SJSA1 (cell line): ENCODE results near the gene ZC3H12C. TPM values are rescaled to one million over a fixed set of nuclear protein-coding genes. Genes with fewer than 3 reads are reported as not detected.

Source experiments
- DNase-seq, 2 experiments: peaks; one replicate each; pipeline ENCODE4 v3.0.0-alpha.2; 2015 to 2020; ENCODE audit warnings: low spot score in 2 of 2, low read depth in 1 of 2
- H3K27ac ChIP-seq: fragments of 250-450 bp; sonication (Bioruptor Pico); 2 replicates; pipeline ENCODE4 v1.5.1; 2020; ENCODE audit warnings: mild to moderate bottlenecking, moderate library complexity
- H3K27me3 ChIP-seq: fragments of 250-450 bp; sonication (Bioruptor Pico); replicated peaks from 2 replicates; pipeline ENCODE4 v1.5.1; 2020; ENCODE audit warnings: mild to moderate bottlenecking, moderate library complexity
- H3K36me3 ChIP-seq: fragments of 250-450 bp; sonication (Bioruptor Pico); 2 replicates; pipeline ENCODE4 v1.5.1; 2020; ENCODE audit warnings: mild to moderate bottlenecking
- H3K4me1 ChIP-seq: fragments of 250-450 bp; sonication (Bioruptor Pico); replicated peaks from 2 replicates; pipeline ENCODE4 v1.6.1; 2021; ENCODE audit warnings: mild to moderate bottlenecking
- H3K4me3 ChIP-seq: fragments of 250-450 bp; sonication (Bioruptor Pico); 2 replicates; pipeline ENCODE4 v1.5.1; 2020; ENCODE audit warnings: mild to moderate bottlenecking
- H3K9me3 ChIP-seq: fragments of 250-450 bp; sonication (Bioruptor Pico); replicated peaks from 2 replicates; pipeline ENCODE4 v1.5.1; 2020; ENCODE audit warnings: mild to moderate bottlenecking
- total RNA-seq: library from RNA; depleted of rRNA; stranded (reverse); fragments of >200 nt; shearing (Covaris generic); gene quantifications from 2 replicates; pipeline ENCODE4 v1.2.3, GENCODE V29; 2014

ZC3H12C gene
- total RNA-seq, 1 experiment from 2014 or later = 6.4 TPM

GRCh38 chr11:110081462-110082376 is 11.5 kb upstream of the ZC3H12C start:
- H3K27me3 ChIP-seq = no peaks in the 10 kb centered on the region
- H3K9me3 ChIP-seq = 0 out of 2 replicates have a peak, but pooled peaks cover 3% of the 10 kb centered on the region
- H3K4me3 ChIP-seq = no peak overlapping the region
- no peak for DNase-seq
- peaks cover 4% of the 10 kb centered on the region; the same call in 1 of the 2 replicates for H3K4me1 ChIP-seq
- H3K27ac ChIP-seq = no peak overlapping the region
- H3K36me3 ChIP-seq = no peaks in the 10 kb centered on the region

- DNase-seq = no peak
- Histone ChIP-seq H3K27ac (no peak overlapping the region), H3K4me3 (no peak overlapping the region), H3K36me3 (no peaks in the 10 kb centered on the region), H3K9me3 (0 out of 2 replicates have a peak, but pooled peaks cover 3% of the 10 kb centered on the region), H3K4me1 (peaks cover 3% of the 10 kb centered on the region), H3K27me3 (no peaks in the 10 kb centered on the region)
Observed at GRCh38 chr11:110082899-110083298, 10.3 kb upstream of the ZC3H12C start.

- Histone ChIP-seq H3K4me3 (no peak overlapping the region), H3K27ac (no peak overlapping the region), H3K9me3 (no peaks in the 10 kb centered on the region), H3K4me1 (peaks cover 14% of the 10 kb centered on the region), H3K36me3 (no peaks in the 10 kb centered on the region), H3K27me3 (no peaks in the 10 kb centered on the region)
- DNase-seq = no peak
Observed at GRCh38 chr11:110085255-110085838, 7.8 kb upstream of the ZC3H12C start.

GRCh38 chr11:110086892-110087309 is 6.3 kb upstream of the ZC3H12C start:
- no peaks in the 10 kb centered on the region for H3K27me3 ChIP-seq
- no peak overlapping the region for H3K4me3 ChIP-seq
- no peak for DNase-seq
- no peak overlapping the region for H3K27ac ChIP-seq
- H3K9me3 ChIP-seq = no peaks in the 10 kb centered on the region
- H3K36me3 ChIP-seq = no peaks in the 10 kb centered on the region
- peaks cover 14% of the 10 kb centered on the region for H3K4me1 ChIP-seq

GRCh38 chr11:110087812-110088534 is 5.2 kb upstream of the ZC3H12C start:
- H3K4me3 ChIP-seq = no peak overlapping the region
- H3K9me3 ChIP-seq = no peaks in the 10 kb centered on the region
- H3K36me3 ChIP-seq = no peaks in the 10 kb centered on the region; the same call in 1 of the 2 replicates
- no peak overlapping the region for H3K27ac ChIP-seq
- peaks cover 14% of the 10 kb centered on the region for H3K4me1 ChIP-seq
- peak in 1 of 2 experiments; percentile 28 for DNase-seq
- H3K27me3 ChIP-seq = no peaks in the 10 kb centered on the region

- Histone ChIP-seq H3K4me3 (no peak overlapping the region), H3K36me3 (peaks cover 5% of the 10 kb centered on the region), H3K4me1 (peaks cover 14% of the 10 kb centered on the region), H3K9me3 (no peaks in the 10 kb centered on the region), H3K27ac (no peak overlapping the region), H3K27me3 (no peaks in the 10 kb centered on the region)
- DNase-seq = no peak
Observed at GRCh38 chr11:110088535-110089344, 4.5 kb upstream of the ZC3H12C start.

GRCh38 chr11:110089617-110090282 is 3.4 kb upstream of the ZC3H12C start:
- Histone ChIP-seq H3K4me1 (peaks cover 17% of the 10 kb centered on the region), H3K27ac (no peak overlapping the region), H3K27me3 (no peaks in the 10 kb centered on the region), H3K4me3 (no peak overlapping the region), H3K9me3 (no peaks in the 10 kb centered on the region), H3K36me3 (peaks cover 5% of the 10 kb centered on the region)
- no peak for DNase-seq

GRCh38 chr11:110090466-110091026 is 2.6 kb upstream of the ZC3H12C start:
- no peaks in the 10 kb centered on the region for H3K27me3 ChIP-seq
- H3K4me3 ChIP-seq = no peak overlapping the region
- H3K9me3 ChIP-seq = no peaks in the 10 kb centered on the region
- H3K27ac ChIP-seq = no peak overlapping the region
- peaks cover 5% of the 10 kb centered on the region for H3K36me3 ChIP-seq
- peaks cover 24% of the 10 kb centered on the region for H3K4me1 ChIP-seq
- no peak for DNase-seq

- DNase-seq = peak in 1 of 2 experiments; percentile 12
- peak overlapping the region; percentile 59 for H3K27ac ChIP-seq
- peak overlapping the region; percentile 80 for H3K4me3 ChIP-seq
- no peaks in the 10 kb centered on the region for H3K9me3 ChIP-seq
- peaks cover 24% of the 10 kb centered on the region for H3K4me1 ChIP-seq
- H3K36me3 ChIP-seq = peaks cover 5% of the 10 kb centered on the region
- no peaks in the 10 kb centered on the region for H3K27me3 ChIP-seq
Observed at GRCh38 chr11:110092111-110092514, 1.1 kb upstream of the ZC3H12C start.

GRCh38 chr11:110093407-110094297 is 460 bp downstream of the ZC3H12C start:
- DNase-seq = peak; percentile 43 to 59
- Histone ChIP-seq H3K9me3 (no peaks in the 10 kb centered on the region), H3K4me1 (peaks cover 14% of the 10 kb centered on the region), H3K27me3 (no peaks in the 10 kb centered on the region), H3K27ac (peak overlapping the region; percentile 77), H3K36me3 (peaks cover 5% of the 10 kb centered on the region), H3K4me3 (peak overlapping the region; percentile 80)

- H3K9me3 ChIP-seq = no peaks in the 10 kb centered on the region
- H3K4me3 ChIP-seq = peak overlapping the region; percentile 80
- peaks cover 10% of the 10 kb centered on the region for H3K4me1 ChIP-seq
- peak overlapping the region; percentile 77 for H3K27ac ChIP-seq
- H3K27me3 ChIP-seq = no peaks in the 10 kb centered on the region
- DNase-seq = no peak
- H3K36me3 ChIP-seq = peaks cover 5% of the 10 kb centered on the region
Observed at GRCh38 chr11:110094298-110095285, 1.4 kb downstream of the ZC3H12C start.
